ENCODE measurements around the gene MARK3. TPM values are rescaled to one million over a fixed set of nuclear protein-coding genes. Genes with fewer than 3 reads are reported as not detected.

MARK3 gene
- total RNA-seq, 4 donors from 2014 or later, result 47.3 to 68.2 (median 58.8) TPM

Other genes with a start within 250 kb of the MARK3 start
- 100 to 1,000 TPM; 125 to 168 (median 131) TPM for gene EIF5, start 51.2 kb upstream of the MARK3 start, total RNA-seq
- 100 to 1,000 TPM; 168 to 236 (median 214) TPM for gene CKB, start 137.4 kb downstream of the MARK3 start, total RNA-seq
- 10 to 100 TPM in 3 of 4 donors, 1 to 10 TPM in 1; 9.2 to 22.5 (median 16.0) TPM for gene TRMT61A, start 143.8 kb downstream of the MARK3 start, total RNA-seq
- 10 to 100 TPM; 40.3 to 44.3 (median 43.1) TPM for gene BAG5, start 177.2 kb downstream of the MARK3 start, total RNA-seq
- 10 to 100 TPM; 21.0 to 32.9 (median 30.0) TPM for gene COA8, start 177.5 kb downstream of the MARK3 start, total RNA-seq
- 100 to 1,000 TPM; 214 to 500 (median 268) TPM for gene KLC1, start 243.8 kb downstream of the MARK3 start, total RNA-seq

All from lower leg skin (tissue), 4 donors.